Measurements from ENCODE around the gene CD164L2.

DNA sequence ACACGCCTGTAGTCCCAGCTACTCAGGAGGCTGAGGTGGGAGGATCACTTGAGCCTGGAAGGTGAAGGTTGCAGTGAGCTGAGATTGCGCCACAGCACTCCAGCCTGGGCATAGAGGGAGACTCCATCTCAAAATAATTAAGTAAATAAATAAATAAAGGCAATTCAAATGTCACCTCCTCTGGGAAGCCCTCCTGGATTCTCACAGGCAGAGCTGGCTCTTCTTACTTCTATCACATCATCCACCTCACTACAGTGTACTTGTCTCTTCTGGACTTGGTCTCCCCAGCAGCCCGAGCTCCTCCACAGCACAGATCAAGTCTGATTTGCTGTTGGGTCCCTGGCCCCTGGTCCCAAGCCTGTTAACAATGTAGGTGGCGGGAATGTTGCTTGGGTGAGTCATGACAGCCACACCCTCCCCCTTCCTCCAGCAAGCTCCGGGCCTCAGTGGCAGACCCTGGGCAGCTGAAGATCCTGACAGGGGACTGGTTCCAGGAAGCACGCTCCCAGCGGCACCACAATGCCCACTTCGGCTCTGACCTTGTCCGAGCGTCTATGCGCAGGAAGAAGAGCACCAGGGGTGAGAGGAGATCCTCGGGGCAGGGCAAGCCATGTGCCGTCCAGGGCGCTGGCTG lies 36.0 kb downstream of the CD164L2 start:
- no peak for TF ChIP-seq POLR2AphosphoS5 (IDR thresholded peaks at IDR 0.05; ENCODE audit: low read depth)
- no peak for TF ChIP-seq EZH2 (IDR thresholded peaks at IDR 0.05; ENCODE audit: low read depth, unreplicated experiment)
- TF ChIP-seq, protein P1, sequence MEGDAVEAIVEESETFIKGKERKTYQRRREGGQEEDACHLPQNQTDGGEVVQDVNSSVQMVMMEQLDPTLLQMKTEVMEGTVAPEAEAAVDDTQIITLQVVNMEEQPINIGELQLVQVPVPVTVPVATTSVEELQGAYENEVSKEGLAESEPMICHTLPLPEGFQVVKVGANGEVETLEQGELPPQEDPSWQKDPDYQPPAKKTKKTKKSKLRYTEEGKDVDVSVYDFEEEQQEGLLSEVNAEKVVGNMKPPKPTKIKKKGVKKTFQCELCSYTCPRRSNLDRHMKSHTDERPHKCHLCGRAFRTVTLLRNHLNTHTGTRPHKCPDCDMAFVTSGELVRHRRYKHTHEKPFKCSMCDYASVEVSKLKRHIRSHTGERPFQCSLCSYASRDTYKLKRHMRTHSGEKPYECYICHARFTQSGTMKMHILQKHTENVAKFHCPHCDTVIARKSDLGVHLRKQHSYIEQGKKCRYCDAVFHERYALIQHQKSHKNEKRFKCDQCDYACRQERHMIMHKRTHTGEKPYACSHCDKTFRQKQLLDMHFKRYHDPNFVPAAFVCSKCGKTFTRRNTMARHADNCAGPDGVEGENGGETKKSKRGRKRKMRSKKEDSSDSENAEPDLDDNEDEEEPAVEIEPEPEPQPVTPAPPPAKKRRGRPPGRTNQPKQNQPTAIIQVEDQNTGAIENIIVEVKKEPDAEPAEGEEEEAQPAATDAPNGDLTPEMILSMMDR (conservative IDR thresholded peaks at IDR 0.05; ENCODE audit: low read depth in 2 of 2): no peak
- TF ChIP-seq, protein P2, sequence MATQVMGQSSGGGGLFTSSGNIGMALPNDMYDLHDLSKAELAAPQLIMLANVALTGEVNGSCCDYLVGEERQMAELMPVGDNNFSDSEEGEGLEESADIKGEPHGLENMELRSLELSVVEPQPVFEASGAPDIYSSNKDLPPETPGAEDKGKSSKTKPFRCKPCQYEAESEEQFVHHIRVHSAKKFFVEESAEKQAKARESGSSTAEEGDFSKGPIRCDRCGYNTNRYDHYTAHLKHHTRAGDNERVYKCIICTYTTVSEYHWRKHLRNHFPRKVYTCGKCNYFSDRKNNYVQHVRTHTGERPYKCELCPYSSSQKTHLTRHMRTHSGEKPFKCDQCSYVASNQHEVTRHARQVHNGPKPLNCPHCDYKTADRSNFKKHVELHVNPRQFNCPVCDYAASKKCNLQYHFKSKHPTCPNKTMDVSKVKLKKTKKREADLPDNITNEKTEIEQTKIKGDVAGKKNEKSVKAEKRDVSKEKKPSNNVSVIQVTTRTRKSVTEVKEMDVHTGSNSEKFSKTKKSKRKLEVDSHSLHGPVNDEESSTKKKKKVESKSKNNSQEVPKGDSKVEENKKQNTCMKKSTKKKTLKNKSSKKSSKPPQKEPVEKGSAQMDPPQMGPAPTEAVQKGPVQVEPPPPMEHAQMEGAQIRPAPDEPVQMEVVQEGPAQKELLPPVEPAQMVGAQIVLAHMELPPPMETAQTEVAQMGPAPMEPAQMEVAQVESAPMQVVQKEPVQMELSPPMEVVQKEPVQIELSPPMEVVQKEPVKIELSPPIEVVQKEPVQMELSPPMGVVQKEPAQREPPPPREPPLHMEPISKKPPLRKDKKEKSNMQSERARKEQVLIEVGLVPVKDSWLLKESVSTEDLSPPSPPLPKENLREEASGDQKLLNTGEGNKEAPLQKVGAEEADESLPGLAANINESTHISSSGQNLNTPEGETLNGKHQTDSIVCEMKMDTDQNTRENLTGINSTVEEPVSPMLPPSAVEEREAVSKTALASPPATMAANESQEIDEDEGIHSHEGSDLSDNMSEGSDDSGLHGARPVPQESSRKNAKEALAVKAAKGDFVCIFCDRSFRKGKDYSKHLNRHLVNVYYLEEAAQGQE (IDR thresholded peaks at IDR 0.05; ENCODE audit: unreplicated experiment): no peak
- TF ChIP-seq, protein P3, sequence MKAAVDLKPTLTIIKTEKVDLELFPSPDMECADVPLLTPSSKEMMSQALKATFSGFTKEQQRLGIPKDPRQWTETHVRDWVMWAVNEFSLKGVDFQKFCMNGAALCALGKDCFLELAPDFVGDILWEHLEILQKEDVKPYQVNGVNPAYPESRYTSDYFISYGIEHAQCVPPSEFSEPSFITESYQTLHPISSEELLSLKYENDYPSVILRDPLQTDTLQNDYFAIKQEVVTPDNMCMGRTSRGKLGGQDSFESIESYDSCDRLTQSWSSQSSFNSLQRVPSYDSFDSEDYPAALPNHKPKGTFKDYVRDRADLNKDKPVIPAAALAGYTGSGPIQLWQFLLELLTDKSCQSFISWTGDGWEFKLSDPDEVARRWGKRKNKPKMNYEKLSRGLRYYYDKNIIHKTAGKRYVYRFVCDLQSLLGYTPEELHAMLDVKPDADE (IDR thresholded peaks at IDR 0.05): no peak
- TF ChIP-seq EZH2phosphoT487 (IDR thresholded peaks at IDR 0.05; ENCODE audit: unreplicated experiment): no peak
- TF ChIP-seq JUNB (IDR thresholded peaks at IDR 0.05; ENCODE audit: unreplicated experiment): no peak

Data from GM23338 (cell line).